H1 (cell line): ENCODE measurements around the gene GALNT18. TPM values are rescaled to one million over a fixed set of nuclear protein-coding genes. Genes with fewer than 3 reads are reported as not detected.

Experiments
- EGR1 ChIP-seq: IDR thresholded peaks from 2 replicates; pipeline ENCODE4 v1.6.1; 2011; ENCODE audit warnings: low read depth, low read length, borderline replicate concordance
- KDM4A ChIP-seq: IDR thresholded peaks from one replicate; pipeline ENCODE4 v1.7.1; 2012; ENCODE audit warnings: low read depth, mild to moderate bottlenecking, moderate library complexity, low read length, inconsistent platforms; ENCODE audit not compliant: severe bottlenecking
- POLR2AphosphoS5 ChIP-seq: IDR thresholded peaks from 2 replicates; pipeline ENCODE4 v1.6.1; 2011; ENCODE audit warnings: low read depth, low read length
- TBP ChIP-seq: IDR thresholded peaks from 2 replicates; pipeline ENCODE4 v1.6.1; 2011; ENCODE audit warnings: low read depth, low read length, improper control_type of control experiment
- ZNF274 ChIP-seq: IDR thresholded peaks from 2 replicates; pipeline ENCODE4 v1.7.0; 2012; ENCODE audit warnings: low read length, borderline replicate concordance; ENCODE audit errors: extremely low read depth
- polyA plus RNA-seq, 7 experiments: library from polyadenylated mRNA; depleted of rRNA in 3 of 7; stranded (reverse) in 5 of 7; unstranded in 2 of 7; fragments of >200 nt in 5 of 7; fragments of 200-250 nt in 2 of 7; gene quantifications; 1 replicate in 5 of 7; 2 replicates in 1 of 7; 4 replicates in 1 of 7; pipeline versions ENCODE4 v1.2.1 to v1.2.3, GENCODE V29; 2011 to 2013; ENCODE audit warnings: missing spikeins in 2 of 7, mixed read lengths in 2 of 7
- total RNA-seq: library from RNA; stranded (reverse); fragmentation: NEBNext Ultra II Directional; extraction: Animal tissue kit (Norgen Biotek cat#: 25700); gene quantifications from 2 replicates; pipeline ENCODE4 v1.2.1, GENCODE V29; 2021

Gene GALNT18
- total and polyA plus RNA-seq, 2 of the 8 experiments (the other 6 are each of a cell fraction or from before 2014, with no cell fraction given): 6.0 to 9.4 TPM

DNA sequence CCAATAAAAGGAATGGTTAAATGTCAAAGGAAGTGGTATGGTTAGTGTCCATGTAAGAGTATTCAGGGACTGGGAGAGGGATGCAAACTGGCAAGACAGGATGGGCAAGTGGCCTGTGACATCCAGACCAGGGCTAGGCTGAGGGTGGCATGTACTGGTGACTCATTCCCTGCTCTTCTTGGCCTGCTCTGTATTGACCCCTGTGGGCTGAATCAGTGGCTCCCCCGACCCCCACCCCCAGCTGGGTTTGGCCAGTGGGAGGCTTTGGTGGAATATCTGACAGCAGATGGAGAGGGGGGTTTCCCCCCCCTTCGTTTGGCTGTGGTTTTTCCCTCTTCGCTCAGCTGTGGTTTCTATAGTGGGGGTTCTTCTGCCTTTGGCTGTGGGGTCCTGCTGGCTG is 356.5 kb downstream of the GALNT18 start (continued):
- TF ChIP-seq TBP: no peak
- TF ChIP-seq ZNF274: no peak
- TF ChIP-seq KDM4A: no peak
- no peak for TF ChIP-seq EGR1
- TF ChIP-seq POLR2AphosphoS5: no peak
